K562 (cell line): ENCODE measurements around the gene IFNGR2. TPM values are rescaled to one million over a fixed set of nuclear protein-coding genes. Genes with fewer than 3 reads are reported as not detected.
A peak's percentile ranks its signal among the peaks of the same experiment; 100 is the strongest.

ENCODE experiments used
- ATAC-seq: fragments of 200-7000 bp; cut with Tn5 transposase; 3 replicates; pipeline ENCODE4 v1.9.1; 2020; ENCODE audit warnings: moderate library complexity
- BruUV-seq: library from RNA; stranded (reverse); fragments of 400-500 nt; replicated peaks from 2 replicates; lab custom pipeline; 2021; lab: Mats Ljungman, UMichigan
- CTCF ChIA-PET: fragments of 300-600 bp; formaldehyde crosslinking; extraction: SDS; loops from one replicate; lab custom pipeline; 2021; ENCODE audit warnings: low intra/inter-chr PET ratio; lab: Yijun Ruan, JAX
- POLR2A ChIA-PET: fragments of 300-600, 350-650 bp; sonication (Branson Sonifier 250); formaldehyde crosslinking; extraction: SDS; loops from one replicate; lab custom pipeline; 2021; ENCODE audit warnings: antibody characterized with exemption, inconsistent platforms; lab: Yijun Ruan, JAX
- DNase-seq, 4 experiments: peaks; one replicate each; pipeline versions ENCODE4 v3.0.0 to v3.0.0-alpha.2; 2011 to 2018; ENCODE audit warnings: low spot score in 3 of 4, mixed read lengths in 3 of 4; ENCODE audit errors: extremely low read depth in 1 of 4
- FAIRE-seq: peaks from 2 replicates; lab custom pipeline; 2011; peaks lifted over from hg19 to GRCh38; lab: Jason Lieb, UNC
- H2AFZ ChIP-seq: 2 replicates; pipeline ENCODE4 v1.6.0; 2011; ENCODE audit warnings: low read depth, low read length, control low read depth, inconsistent platforms
- H3K27ac ChIP-seq: fragments of 200-600 bp; 3 replicates; pipeline ENCODE4 v1.8.0; 2011; ENCODE audit warnings: low read depth, mild to moderate bottlenecking, control low read depth, inconsistent platforms, low read length, moderate library complexity, mixed read lengths; ENCODE audit errors: extremely low read depth
- H3K27me3 ChIP-seq, 2 experiments: fragments of 300-600 bp in 1 of 2; 2 replicates in 1 of 2; 3 replicates in 1 of 2; pipeline versions ENCODE4 v1.6.0 to v1.8.0; 2011; ENCODE audit warnings: inconsistent platforms in 2 of 2, low read length in 2 of 2, mild to moderate bottlenecking in 1 of 2, mixed read lengths in 1 of 2, moderate library complexity in 1 of 2; ENCODE audit not compliant: control insufficient read depth in 2 of 2, insufficient read depth in 2 of 2
- H3K36me3 ChIP-seq: fragments of 300-600 bp; 3 replicates; pipeline ENCODE4 v1.8.0; 2011; ENCODE audit warnings: mild to moderate bottlenecking, low read length, inconsistent platforms; ENCODE audit not compliant: control insufficient read depth, insufficient read depth
- H3K4me1 ChIP-seq, 2 experiments: fragments of 200-600 bp in 1 of 2; replicated peaks in 1 of 2; 2 replicates in 1 of 2; 3 replicates in 1 of 2; pipeline versions ENCODE4 v1.5.1 to v1.8.0; 2011; ENCODE audit warnings: inconsistent platforms in 2 of 2, low read length in 2 of 2, mild to moderate bottlenecking in 1 of 2, mixed read lengths in 1 of 2, moderate library complexity in 1 of 2; ENCODE audit not compliant: control insufficient read depth in 2 of 2, insufficient read depth in 2 of 2
- H3K4me2 ChIP-seq: 2 replicates; pipeline ENCODE4 v1.6.1; 2011; ENCODE audit warnings: low read length, control low read depth, inconsistent platforms, mixed read lengths; ENCODE audit not compliant: insufficient read depth
- H3K4me3 ChIP-seq: fragments of 200-600 bp; sonication (generic), shearing (Covaris generic); 2 replicates; pipeline ENCODE4 v1.5.1; 2016; ENCODE audit warnings: control low read depth, inconsistent platforms
- H3K79me2 ChIP-seq: fragments of 200-600 bp; 3 replicates; pipeline ENCODE4 v1.8.0; 2011; ENCODE audit warnings: low read length, inconsistent platforms; ENCODE audit not compliant: control insufficient read depth, insufficient read depth
- H3K9ac ChIP-seq, 2 experiments: 2 replicates each; pipeline versions ENCODE4 v1.6.0 to v1.6.1; 2011; ENCODE audit warnings: low read depth in 2 of 2, low read length in 2 of 2, control low read depth in 1 of 2, inconsistent platforms in 1 of 2, mild to moderate bottlenecking in 1 of 2, mixed read lengths in 1 of 2; ENCODE audit not compliant: insufficient read depth in 1 of 2
- H3K9me1 ChIP-seq: one replicate; pipeline ENCODE4 v1.6.0; 2011; ENCODE audit warnings: inconsistent platforms, mild to moderate bottlenecking, low read length, moderate library complexity; ENCODE audit not compliant: control insufficient read depth, insufficient read depth
- H3K9me3 ChIP-seq: replicated peaks from 2 replicates; pipeline ENCODE4 v1.5.1; 2011; ENCODE audit warnings: low read depth, low read length, inconsistent platforms; ENCODE audit not compliant: control insufficient read depth, insufficient read depth
- H4K20me1 ChIP-seq: replicated peaks from 2 replicates; pipeline ENCODE4 v1.6.1; 2011; ENCODE audit warnings: low read length, inconsistent platforms, mixed read lengths; ENCODE audit not compliant: control insufficient read depth, insufficient read depth
- KDM1A ChIP-seq, 2 experiments: fragments of 450-650 bp; IDR thresholded peaks; 2 replicates each; pipeline ENCODE4 v1.6.1; 2016; ENCODE audit warnings: mild to moderate bottlenecking in 2 of 2
- NFIC ChIP-seq: fragments of 450-650 bp; IDR thresholded peaks from 2 replicates; pipeline ENCODE4 v1.6.1; 2017; ENCODE audit warnings: mild to moderate bottlenecking, inconsistent platforms
- WGBS: fragments of 100-300 bp; shearing (Covaris generic); methylation state at CpG from one replicate; pipeline ENCODE4 v1.1.6; 2016; ENCODE audit warnings: low coverage, mixed read lengths; ENCODE audit not compliant: insufficient coverage; ENCODE audit errors: missing lambda C conversion rate; 5-methylcytosine and 5-hydroxymethylcytosine counted together
- in situ Hi-C: fragments of 300-500 bp; cut with MboI; formaldehyde crosslinking; loops from 4 replicates; pipeline ENCODE4 v1.15.0; 2018; ENCODE audit warnings: inconsistent platforms, mixed read lengths
- intact Hi-C: fragments of 100-400 bp; cut with micrococcal nuclease; formaldehyde crosslinking; loops from 2 replicates; pipeline ENCODE4 v1.14.2; 2022
- polyA plus RNA-seq, 8 experiments: library from polyadenylated mRNA; depleted of rRNA in 4 of 8; stranded (reverse) in 5 of 8; unstranded in 3 of 8; fragments of >200 nt; fragmentation: Nextera tagmentation in 2 of 8; fragmentation: Illumina TruSeq in 1 of 8; extraction: Ambion mirVana in 2 of 8; extraction: Trizol in 1 of 8; gene quantifications; 2 replicates each; pipeline versions ENCODE4 v1.2.1 to v1.2.3, GENCODE V29; 2011 to 2014; ENCODE audit warnings: inconsistent platforms in 1 of 8, missing spikeins in 1 of 8
- total RNA-seq, 7 experiments: library from RNA; depleted of rRNA in 6 of 7; stranded (reverse); fragments of >200 nt in 6 of 7; fragmentation: Illumina TruSeq in 2 of 7; extraction: Trizol in 2 of 7; gene quantifications; 2 replicates each; pipeline versions ENCODE4 v1.2.1 to v1.2.3, GENCODE V29; 2011 to 2021; ENCODE audit warnings: low replicate concordance in 1 of 7
- TF ChIP-seq, protein P1 (sequence below), 2 experiments: fragments of 450-650 bp in 1 of 2; sonication (generic) in 1 of 2; formaldehyde crosslinking in 1 of 2; IDR thresholded peaks; 2 replicates each; pipeline versions ENCODE4 v1.7.1 to v1.9.0; 2016 to 2022; ENCODE audit warnings: inconsistent platforms in 1 of 2, mild to moderate bottlenecking in 1 of 2, missing genetic modification reagents in 1 of 2

The IFNGR2 gene
- total and polyA plus RNA-seq, 9 of the 15 experiments (the other 6 are each of a cell fraction or from before 2014, with no cell fraction given): 6.7 to 58.0 (median 28.5) TPM

GRCh38 chr21:33421713-33422393 is 18.6 kb downstream of the IFNGR2 start:
- Histone ChIP-seq H3K9me1 (no peaks in the 10 kb centered on the region), H3K4me1 (no peaks in the 10 kb centered on the region), H3K4me3 (no peak overlapping the region), H2AFZ (no peak overlapping the region), H3K27ac (no peak overlapping the region), H3K9ac (no peak overlapping the region), H3K9me3 (no peaks in the 10 kb centered on the region), H3K36me3 (peaks cover 55% of the 10 kb centered on the region), H4K20me1 (no peaks in the 10 kb centered on the region), H3K79me2 (no peaks in the 10 kb centered on the region), H3K4me2 (no peak overlapping the region), H3K27me3 (no peaks in the 10 kb centered on the region)
- in situ Hi-C loops: no loop called here
- TF ChIP-seq, protein P1, sequence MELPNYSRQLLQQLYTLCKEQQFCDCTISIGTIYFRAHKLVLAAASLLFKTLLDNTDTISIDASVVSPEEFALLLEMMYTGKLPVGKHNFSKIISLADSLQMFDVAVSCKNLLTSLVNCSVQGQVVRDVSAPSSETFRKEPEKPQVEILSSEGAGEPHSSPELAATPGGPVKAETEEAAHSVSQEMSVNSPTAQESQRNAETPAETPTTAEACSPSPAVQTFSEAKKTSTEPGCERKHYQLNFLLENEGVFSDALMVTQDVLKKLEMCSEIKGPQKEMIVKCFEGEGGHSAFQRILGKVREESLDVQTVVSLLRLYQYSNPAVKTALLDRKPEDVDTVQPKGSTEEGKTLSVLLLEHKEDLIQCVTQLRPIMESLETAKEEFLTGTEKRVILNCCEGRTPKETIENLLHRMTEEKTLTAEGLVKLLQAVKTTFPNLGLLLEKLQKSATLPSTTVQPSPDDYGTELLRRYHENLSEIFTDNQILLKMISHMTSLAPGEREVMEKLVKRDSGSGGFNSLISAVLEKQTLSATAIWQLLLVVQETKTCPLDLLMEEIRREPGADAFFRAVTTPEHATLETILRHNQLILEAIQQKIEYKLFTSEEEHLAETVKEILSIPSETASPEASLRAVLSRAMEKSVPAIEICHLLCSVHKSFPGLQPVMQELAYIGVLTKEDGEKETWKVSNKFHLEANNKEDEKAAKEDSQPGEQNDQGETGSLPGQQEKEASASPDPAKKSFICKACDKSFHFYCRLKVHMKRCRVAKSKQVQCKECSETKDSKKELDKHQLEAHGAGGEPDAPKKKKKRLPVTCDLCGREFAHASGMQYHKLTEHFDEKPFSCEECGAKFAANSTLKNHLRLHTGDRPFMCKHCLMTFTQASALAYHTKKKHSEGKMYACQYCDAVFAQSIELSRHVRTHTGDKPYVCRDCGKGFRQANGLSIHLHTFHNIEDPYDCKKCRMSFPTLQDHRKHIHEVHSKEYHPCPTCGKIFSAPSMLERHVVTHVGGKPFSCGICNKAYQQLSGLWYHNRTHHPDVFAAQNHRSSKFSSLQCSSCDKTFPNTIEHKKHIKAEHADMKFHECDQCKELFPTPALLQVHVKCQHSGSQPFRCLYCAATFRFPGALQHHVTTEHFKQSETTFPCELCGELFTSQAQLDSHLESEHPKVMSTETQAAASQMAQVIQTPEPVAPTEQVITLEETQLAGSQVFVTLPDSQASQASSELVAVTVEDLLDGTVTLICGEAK (IDR thresholded peaks at IDR 0.05): peak; percentile 92
- TF ChIP-seq, protein P1 (CRISPR knock-in tag; IDR thresholded peaks at IDR 0.05): peak; percentile 92
- TF ChIP-seq KDM1A (IDR thresholded peaks at IDR 0.05): no peak
- TF ChIP-seq NFIC: no peak
- peak; percentile 78 for FAIRE-seq
- ATAC-seq: no peak
- BruUV-seq: TSS peak; percentile 15
- no peak for DNase-seq
- ChIA-PET CTCF (no interaction called here), POLR2A (no interaction called here)
- intact Hi-C loops: no loop called here
- WGBS: 87% methylated on average over 5 of the region's 5 CpGs
